IPS DF 19.7 (cell line): ENCODE data around the gene CYP51A1.
"Not testable (repeated sequence)": the region's sequence is repeated elsewhere in the genome, so short reads cannot be mapped to it uniquely, and the experiment has no call there.

Source experiments
- DNase-seq: peaks from one replicate; pipeline ENCODE4 v3.0.0-alpha.2; 2013; ENCODE audit warnings: low read depth, low spot score

CYP51A1 gene

DNA sequence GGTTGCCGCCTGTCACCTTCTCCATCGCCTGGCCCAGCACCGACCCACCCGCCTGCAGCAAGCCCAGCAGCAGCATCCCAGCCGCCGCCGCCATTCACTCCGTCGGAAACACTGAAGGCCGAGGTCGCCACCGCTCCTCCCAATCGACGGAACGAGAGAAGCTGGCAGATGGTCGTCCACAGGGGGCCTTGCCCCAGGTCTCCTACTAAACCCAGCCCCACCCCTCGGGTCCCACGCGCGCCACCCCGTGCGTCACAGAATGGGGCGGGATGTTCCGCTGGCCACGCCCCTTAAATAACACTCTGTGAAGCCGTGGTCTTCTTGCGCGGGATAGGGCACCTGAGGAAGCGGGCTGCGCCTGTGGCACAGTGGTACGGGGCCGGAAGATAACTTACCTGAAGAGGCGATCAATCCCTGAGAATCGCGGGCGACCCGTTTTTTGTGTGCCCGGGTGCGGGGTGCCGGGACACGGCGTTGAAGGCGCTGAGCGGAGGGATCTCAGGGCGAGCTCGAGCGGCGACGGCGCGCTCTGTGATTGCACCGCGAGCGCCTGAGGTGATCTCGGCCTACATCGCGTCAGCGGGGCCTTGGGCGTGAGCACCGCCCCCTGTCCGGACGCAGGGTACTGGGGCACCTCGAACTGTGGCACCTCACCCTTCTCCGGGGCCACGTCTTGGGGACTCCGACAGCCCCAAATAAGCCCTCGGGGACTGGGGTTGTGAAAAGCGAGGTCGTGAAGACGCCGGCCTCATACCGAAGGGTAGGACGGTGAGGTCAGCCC lies at the start of gene CYP51A1:
Gene CYP51A1, minus strand, starts transcription at position 207 of the 781 bp plus-strand sequence. Its CDS starts 113 bp downstream, at position 94.
- peak; percentile 69 for DNase-seq

DNA sequence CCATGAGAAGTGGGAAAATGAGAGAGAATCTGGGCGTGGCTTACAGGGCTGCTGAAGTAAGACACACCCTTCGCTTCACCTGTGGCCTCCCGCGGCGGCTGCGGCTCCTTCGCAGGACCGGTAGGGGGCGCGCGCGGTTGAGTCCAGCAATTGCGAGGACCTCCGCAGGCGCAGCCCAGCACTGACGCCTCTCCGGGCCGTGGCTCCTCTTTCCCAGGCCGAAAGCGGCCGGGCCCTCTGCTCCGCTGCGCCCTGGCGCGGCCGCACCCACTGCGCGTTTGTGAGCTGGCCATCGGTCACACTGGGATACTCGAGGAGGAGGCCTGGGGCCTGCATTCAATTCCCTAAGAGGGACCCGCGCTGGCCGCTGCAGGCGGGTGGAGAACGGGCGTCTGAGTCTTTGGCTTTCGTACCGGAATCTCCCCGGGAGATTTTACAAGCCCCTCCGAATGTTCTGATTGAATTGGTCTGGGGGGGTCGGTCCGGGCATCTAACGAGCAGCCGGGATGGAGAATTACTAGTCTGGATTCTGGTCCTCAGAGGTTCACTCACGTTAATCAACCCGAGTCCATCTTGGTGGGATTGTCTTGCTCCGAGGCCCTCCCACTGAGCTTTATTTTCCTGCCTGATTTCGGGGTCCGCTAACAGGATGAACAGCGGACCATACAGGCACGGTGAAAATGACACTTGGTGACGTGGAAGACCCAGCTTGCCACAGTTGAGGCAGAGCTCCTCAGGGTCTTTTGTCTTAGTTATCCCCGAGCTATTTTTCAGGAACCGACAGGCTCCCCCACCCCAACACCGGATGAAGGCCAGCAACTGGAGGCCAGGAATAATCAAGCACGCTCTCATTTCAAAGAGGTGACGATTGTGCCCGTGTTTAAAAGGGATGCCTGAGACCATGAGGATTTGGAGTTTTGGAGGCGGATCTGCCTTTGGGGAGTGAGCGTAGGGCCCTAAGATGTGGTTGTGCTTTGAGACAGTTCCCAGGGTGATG lies 44.9 kb upstream of the CYP51A1 start, which contains the start of gene LRRD1:
Gene LRRD1, minus strand, starts transcription at position 215 of the 997 bp plus-strand sequence. CDS start 13,940 bp downstream, outside the sequence.
- peak; percentile 57 for DNase-seq

DNA sequence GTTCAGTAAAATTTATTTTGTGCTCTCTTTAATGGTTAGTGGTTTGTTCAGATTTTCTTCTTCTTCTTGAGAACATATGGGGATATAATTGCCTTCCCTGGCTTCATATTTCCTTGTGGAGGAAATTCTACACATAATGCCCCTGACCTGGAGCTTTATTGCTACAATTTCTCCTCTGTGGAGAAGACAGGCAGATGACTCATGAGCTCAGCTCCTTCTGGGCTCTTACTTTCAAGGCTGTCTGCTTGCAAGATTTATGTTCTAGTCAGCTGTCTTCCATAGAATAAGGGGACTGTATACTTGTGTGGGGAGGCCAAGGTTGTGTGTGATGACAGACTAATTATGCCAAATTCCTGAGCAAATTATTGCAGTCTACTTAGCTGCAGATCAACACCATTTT lies 43.1 kb upstream of the CYP51A1 start:
- DNase-seq, result no peak

DNA sequence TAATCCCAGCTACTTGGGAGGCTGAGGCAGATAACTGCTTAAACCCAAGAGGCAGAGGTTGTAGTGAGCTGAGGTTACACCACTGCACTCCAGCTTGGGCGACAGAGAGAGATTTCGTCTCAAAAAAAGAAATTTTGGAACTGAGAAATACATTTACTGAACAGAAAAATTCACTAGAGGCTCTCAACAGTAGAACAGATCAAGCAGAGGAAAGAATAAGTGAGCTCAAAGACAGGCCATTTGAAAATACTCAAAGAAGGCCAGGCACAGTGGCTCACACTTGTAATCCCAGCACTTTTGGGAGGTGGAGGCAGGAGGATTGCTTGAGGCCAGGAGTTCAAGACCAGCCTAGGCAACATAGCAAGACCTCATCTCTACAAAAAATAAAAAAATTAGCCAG lies 35.3 kb upstream of the CYP51A1 start:
- DNase-seq, result not testable (repeated sequence)

DNA sequence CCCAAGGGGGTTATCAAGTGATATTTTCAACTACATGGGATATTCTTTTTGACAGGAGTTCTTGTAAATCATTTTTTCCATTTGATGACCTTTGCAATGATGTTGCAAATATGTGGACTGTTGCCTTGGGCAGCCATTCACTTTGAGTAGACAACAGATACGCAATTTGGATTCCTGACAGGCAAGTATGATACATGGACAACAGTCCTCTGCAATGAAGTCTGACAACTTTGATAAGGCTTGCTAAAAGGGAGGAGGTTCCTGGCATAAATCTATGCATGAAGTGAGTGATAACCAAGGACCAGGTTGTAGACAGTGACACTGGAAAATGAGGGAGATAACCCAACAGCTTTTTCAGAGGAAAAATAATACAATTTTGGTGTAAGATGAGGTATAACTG lies 27.0 kb upstream of the CYP51A1 start:
- no peak for DNase-seq

DNA sequence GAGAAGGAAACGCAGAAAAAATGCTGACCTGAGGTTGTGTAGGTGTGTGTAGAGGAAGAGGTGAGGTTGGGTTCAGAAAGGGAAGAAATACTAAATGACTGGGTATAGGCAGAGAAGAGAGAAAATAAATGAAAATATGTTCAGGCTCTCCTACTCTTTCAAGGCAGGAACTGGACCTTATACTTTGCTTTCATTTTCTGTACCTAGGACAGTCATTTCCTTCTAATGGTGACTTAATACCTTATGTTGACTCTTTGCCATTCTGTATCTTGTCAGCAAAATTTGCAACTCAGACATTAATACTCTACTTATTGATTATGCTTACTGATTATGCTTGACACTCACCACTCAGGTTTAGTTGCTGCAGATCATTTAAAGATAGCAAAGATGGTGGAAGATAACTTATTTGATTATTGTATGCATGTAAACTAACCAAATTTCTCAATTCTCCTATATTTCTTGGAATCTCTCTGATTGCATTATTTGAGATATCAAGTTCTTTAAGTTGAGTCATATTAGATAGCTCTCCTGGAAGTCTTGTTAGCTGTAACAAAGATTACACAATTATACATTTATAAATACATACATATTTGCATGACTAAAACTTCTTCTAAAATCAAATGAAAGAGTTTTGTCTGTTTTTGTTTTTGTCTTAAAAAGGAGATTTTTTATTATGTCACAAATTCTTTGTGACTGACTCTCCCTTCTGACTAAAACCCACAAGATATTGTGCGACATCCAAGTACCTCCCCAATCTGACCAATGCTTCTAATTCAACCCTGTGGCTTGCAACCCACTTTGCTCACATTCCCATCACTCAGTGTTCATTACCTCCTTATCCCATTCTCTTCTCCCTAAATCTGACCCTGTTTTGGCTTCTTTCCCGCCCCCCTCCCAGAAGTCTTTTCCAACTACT lies 24.6 kb upstream of the CYP51A1 start:
- no peak for DNase-seq

DNA sequence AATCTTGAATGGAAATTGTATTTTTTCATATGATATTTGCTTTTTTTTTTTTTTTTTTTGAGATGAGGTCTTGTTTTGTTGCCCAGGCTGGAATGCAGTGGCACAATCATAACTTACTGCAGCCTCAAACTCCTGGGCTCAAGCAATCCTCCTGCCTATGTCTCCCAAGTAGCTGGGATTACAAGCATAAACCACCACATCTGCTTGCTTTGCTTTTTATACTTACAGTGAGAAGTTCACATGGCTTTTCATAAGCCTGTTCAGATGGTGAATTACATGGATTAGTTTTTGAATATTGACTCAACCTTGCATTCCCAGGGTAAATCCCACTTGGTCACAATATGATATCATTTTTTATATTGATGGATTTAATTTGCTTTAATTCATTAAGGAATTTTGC lies 22.7 kb upstream of the CYP51A1 start:
- DNase-seq, result no peak

DNA sequence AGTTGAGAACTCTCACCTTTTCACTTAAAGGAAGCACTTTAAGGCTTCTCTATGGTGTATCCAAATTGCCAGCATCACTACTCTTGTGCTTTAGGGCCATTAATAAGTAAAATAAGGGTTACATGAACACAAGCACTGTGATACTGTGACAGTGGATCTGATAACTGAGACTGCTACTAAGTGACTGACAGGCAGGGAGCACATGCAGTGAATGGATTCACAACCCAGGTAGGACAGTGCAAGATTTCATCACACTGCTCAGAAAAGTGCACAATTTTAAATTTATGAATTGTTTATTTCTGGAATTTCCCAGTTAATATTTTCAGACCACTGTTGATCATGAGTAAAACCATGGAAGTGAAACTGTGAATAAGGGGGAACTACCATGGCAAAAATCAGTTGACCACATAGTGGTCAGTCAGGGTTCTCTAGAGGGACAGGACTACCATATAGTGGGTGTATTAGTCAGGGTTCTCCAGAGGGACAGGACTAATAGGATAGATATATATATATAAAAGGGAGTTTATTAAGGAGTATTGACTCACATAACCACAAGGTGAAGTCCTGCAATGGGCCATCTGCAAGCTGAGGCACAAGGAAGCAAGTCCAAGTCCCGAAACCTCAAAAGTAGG lies 20.9 kb upstream of the CYP51A1 start:
- no peak for DNase-seq

DNA sequence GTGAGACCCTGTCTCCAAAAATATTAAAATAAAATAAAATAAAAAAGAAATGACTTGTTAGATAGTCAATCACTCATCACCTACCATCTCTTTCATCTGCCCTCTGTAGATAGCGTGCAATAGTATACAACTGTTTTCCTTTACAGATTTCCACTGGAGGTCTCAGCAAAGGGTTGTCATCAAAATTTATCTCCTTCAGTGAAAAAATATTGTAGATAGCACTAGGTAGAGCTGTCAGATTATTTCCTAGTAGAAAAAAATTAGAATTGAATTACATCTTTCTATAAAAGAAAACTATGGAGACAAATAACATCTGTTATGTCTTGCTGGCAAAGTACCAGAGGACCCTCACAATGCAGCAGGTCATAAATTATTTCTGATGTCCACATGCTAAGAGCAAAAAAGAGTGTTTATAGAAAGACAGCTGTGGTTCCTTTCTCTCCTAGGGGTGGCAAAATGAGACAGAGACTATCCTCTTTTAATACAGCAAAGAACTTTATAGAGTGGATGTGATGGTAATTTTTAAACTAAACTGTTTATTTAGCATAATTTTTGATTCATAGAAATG lies 16.3 kb upstream of the CYP51A1 start:
- no peak for DNase-seq

DNA sequence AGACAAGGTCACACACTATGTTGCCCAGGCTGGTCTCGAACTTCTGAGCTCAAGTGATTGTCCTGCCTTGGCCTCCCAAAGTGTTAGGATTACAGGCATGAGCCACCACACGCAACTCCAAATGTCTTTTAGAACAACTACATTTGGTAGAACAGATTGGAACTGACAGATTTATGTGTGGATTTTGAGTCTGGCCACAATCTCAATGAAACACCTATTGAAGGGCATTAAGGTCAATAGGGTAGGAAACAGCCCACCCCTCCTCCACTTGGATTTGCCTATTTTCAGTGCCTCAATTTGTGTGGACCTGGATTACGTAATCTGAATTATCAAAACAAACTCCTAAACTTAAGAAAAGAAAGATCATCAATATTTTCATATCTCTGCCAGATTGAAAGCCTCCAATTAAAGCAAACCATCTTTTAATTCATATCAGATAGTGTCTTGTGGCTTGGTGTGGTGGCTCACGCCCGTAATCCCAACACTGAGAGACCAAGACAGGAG lies 15.5 kb upstream of the CYP51A1 start:
- DNase-seq, result no peak

DNA sequence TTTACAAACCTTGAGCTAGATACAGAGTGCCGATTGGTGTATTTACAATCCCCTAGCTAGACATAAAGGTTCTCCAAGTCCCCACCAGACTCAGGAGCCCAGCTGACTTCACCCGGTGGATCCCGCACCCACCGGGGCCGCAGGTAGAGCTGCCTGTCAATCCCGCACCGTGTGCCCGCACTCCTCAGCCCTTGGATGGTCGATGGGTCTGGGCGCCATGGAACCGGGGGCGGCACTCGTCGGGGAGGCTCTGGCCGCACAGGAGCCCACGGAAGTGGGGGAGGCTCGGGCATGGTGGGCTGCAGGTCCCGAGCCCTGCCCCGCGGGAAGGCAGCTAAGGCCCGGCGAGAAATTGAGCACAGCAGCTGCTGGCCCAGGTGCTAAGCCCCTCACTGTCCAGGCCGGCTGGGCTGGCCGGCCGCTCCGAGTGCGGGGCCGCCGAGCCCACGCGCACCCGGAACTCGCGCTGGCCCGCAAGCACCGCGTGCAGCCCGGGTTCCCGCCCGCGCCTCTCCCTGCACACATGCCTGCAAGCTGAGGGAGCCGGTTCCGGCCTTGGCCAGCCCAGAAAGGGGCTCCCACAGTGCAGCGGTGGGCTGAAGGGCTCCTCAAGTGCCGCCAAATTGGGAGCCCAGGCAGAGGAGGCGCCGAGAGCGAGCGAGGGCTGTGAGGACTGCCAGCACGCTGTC lies 9.1 kb upstream of the CYP51A1 start:
- not testable (repeated sequence) for DNase-seq

DNA sequence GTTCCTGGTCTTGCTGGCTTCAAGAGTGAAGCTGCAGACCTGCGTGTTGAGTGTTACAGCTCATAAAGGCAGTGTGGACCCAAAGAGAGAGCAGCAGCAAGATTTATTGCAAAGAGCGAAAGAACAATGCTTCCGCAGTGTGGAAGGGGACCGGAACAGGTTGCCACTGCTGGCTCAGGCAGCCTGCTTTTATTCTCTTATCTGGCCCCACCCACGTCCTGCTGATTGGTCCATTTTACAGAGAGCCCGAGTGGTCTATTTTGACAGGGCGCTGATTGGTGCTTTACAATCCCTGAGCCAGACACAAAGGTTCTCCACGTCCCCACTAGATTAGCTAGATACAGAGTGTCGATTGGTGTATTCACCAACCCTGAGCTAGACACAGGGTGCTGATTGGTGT lies 8.5 kb upstream of the CYP51A1 start:
- not testable (repeated sequence) for DNase-seq

DNA sequence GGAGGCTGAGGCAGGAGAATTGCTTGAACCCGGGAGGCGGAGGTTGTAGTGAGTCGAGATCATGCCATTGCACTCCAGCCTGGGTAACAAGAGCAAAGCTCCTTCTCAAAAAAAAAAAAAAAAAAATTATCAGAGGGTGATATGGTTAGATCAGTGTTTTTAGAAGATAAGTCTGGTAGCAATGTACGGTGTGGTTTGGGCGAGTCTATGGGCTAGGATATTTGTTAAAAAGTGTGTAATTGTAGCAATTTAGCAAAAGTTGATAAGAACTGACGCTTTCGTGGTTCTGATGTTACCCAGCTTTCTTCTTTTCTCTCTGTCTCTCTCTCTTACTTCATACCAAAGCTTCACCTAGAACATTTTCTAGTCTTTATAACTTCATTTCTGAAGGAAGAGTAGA lies 6.9 kb upstream of the CYP51A1 start:
- DNase-seq, result no peak

DNA sequence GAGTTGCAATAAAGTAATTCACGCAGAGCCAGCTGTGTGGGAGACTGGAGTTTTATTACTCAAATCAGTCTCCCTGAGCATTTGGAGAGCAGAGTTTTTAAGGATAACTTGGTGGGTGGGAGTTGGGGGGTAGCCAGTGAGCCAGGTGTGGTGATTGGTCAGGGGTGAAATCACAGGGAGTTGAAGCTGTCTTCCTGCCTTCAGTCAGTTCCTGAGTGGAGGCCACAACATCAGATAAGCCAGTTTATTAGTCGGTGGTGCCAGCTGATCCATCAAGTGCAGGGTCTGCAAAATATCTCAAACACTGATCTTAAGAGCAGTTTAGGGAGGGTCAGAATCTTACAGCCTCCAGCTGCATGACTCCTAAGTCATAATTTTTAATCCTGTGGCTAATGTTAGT lies 3.3 kb upstream of the CYP51A1 start:
- no peak for DNase-seq

DNA sequence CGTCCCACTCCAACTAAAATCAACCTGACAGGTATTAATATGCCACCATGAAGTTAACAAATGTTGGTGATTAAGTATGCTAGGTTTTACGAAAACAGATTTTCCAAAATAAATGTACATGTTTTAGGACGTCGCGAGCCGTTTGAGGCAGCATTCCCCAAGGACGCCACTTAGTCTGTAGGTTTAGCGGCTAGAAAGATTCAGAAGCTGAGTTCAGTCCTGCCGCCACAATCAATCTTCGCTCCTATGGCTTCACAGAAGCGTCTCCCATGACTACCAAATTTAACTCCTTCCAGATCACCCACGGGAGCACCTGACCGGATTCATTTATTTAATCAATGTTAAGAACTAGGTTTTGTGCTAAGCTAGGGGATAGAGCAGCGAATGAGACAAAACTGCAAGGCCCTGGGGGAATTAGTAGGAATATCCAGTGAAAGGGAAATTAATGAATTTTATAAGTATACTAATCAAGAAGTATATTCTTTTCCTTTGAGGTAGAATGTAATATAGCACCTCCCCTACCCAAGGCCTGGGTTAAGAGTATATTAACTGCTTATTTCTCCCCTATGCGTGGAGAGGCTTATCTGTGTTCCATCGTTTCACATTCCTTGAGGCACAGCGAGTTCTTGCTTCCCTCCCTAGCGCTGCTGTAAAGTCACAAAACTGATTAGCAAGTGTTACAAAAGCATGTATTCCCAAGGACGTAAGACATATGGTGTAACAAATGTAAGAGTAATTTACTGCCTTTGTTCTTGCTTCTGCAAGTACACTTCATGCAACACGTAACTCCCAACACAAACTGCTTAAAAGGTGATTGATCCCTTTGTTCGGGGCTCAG lies 994 bp upstream of the CYP51A1 start:
- no peak for DNase-seq

DNA sequence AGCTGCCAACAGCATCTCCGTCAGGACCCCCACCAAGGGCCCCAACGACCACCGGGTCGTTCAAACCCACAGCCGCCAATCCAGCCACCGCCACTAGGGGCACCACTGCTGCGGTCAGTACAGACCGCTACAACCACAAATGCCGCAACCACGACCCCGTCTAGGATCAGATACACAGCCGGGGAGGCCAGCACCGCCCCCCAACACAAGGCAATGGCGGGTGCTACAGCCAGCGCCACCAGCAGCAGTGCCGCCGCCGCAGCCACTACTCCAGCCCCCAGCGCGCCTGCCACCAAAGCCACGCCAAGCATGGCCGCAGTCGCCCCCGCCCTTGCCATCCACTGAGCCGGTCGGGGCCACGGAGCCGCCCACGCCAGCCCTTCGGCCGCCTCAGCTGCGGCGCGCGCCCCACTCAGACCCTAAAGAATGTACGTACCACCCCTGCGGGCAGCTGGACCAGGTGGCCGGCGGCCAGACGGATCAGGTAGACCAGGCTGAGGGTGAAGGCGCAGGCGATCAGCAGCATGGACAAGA lies 473 bp downstream of the CYP51A1 start:
- DNase-seq, result peak; percentile 50

DNA sequence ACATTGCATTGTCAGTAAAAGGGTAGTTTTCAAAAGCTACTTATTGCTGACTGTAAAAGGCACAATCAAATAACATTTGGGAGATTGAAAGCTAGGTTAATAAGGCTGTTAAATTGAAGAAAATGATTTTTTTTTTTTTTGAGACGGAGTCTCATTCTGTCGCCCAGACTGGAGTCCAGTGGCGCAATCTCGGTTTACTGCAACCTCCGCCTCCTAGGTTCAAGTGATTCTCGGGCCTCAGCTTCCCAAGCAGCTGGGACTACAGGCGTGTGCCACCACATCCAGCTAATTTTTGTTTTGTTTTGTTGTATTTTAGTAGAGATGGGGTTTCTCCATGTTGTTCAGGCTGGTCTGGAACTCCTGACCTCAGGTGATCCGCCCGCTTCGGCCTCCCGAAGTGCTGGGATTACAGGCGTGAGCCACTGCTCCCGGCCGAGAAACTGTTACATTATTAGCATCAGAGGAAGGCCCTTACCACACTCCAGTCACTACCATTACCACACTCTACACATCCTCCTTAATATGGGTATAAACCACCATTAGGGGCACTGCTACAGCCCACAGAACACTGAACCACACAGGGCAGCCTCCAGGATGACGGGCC lies 1.0 kb downstream of the CYP51A1 start:
- no peak for DNase-seq

DNA sequence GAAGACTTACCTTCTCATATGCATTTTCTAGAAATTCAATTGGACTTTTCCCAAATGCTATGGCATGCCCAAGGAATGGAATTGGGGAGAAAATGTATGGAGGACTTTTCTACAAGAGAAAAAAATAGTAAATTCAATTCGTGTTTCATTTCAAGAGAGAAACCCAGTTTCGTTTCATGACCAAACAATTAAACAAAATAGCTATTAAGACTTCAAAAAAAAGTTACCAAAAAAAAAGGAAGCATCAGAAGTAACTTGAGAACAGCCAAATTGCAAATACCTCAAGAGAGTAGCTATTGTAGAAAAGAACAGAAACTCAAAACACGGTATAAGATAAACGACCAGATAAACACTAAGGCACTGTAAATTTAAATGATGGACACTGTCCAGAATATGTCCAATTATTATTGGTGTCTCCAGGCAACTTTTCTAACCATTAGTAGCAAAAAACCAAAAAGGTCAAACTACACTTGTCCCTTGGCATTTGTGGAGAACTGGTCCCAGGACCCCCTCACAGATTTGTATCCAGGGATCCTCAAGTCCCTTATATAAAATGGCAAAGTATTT lies 2.4 kb downstream of the CYP51A1 start:
- no peak for DNase-seq
